ENCODE data around the gene SLC6A9.

SLC6A9 gene

GRCh38 chr1:43998000-43998378 is 33.3 kb downstream of the SLC6A9 start:
- no peak for DNase-seq

GRCh38 chr1:43997295-43997999 is 33.8 kb downstream of the SLC6A9 start:
- DNase-seq = no peak

DNA sequence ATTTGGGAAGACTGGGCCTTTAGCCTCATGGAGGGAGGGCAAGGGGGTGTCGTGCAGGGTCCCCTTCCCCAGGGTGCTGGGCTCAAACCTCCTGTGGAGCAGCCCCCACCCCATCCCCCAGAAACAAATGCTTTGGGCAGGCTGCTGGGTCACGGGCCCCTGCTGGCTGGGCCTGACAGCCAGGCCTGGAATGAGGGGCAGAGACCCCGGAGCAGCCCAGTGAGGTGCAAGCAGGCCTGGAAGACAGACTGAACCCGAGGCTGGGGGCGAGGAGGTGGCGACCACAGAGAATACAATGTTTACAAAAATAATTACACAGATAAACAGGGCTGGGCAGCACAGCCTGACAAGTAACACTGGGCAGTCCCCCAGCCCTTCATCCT is 34.5 kb downstream of the SLC6A9 start:
- no peak for DNase-seq

DNA sequence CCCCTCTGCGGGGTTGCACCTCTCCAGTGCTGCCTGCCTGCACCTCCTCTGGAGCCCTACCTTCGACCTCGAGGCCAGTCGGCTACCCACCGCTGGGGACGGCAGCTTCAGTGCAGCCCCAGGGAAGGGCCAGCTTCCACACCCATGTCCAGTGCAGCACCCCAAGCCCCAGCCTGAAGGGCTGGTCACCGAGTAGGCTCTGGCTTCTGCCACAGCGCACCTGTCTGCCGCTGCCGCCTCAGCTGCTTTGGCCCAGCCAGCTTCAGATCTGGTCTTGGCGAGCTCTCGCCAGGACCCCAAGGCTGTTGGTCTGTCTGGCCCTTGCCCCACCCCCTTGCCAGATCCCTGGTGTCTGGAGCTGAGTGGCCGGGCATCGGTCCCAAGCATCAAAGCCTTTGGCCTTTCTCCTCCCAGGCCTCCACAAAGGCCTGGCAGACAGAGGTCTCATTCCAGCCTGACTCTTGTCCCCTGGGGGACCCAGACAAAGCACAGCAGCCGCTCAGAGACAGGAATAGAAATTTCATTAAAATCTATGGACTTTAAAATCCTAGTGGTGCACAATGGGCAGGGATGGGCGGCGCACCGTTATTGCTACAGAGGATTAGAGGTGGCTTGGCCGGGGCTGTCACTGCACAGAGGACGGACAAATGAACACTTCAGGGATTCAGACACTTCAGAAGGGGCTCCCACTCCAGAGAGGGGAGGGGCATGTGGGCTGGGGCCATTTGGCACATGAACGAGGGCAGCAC is 35.1 kb downstream of the SLC6A9 start:
- DNase-seq = no peak

- DNase-seq = no peak
These were observed 36.2 kb downstream of the SLC6A9 start for GRCh38 chr1:43994794-43995790.

GRCh38 chr1:43994071-43994470 is 37.2 kb downstream of the SLC6A9 start:
- DNase-seq = no peak

- no peak for DNase-seq
These were observed 37.9 kb downstream of the SLC6A9 start for GRCh38 chr1:43993206-43993914.

- DNase-seq = no peak
These were observed 38.8 kb downstream of the SLC6A9 start for GRCh38 chr1:43992232-43992995.

DNA sequence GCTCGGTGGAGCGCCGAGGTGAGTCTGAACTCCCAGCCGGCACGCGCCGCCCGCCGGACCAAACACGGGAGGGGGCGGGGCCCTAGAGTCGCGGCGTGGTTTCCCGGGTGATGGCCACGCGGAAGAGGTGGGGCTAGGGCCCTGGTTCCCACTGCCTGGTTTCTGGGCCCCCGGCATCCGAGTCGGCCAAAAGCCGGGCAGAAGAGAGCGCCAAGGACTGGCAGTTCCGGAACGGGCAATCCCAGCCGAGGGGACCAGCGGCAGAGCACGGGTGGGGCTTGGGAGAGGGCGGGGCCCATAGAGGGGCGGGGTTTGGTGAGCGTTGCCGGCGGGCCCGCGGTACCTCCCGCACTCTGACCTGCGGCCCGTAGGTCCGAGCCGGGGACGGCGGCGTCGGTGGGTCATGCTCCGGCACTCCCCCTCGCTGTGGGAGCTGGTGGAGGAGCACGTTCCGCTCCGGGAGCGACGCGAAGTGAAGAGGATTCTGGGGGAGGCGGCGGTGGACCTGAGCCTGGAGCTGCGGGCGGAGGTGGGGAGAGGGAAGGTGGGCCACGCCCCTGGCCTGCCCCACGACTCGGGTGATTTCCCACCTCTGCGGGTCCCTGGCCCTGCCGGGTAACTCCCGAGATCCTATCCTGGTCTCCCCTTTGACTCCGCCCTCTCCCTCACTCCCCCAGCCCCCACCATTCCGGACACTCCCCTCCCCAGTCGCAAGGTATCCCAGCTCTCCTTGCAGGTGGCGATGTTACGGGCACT is 39.6 kb downstream of the SLC6A9 start, which contains the start of gene CCDC24:
CCDC24 (plus strand) TSS at position 124 of the 756 bp plus-strand sequence; CDS start at position 404, 280 bp downstream.
- DNase-seq = peak; percentile 56

- no peak for DNase-seq
These were observed 40.1 kb downstream of the SLC6A9 start for GRCh38 chr1:43991200-43991475.

DNA sequence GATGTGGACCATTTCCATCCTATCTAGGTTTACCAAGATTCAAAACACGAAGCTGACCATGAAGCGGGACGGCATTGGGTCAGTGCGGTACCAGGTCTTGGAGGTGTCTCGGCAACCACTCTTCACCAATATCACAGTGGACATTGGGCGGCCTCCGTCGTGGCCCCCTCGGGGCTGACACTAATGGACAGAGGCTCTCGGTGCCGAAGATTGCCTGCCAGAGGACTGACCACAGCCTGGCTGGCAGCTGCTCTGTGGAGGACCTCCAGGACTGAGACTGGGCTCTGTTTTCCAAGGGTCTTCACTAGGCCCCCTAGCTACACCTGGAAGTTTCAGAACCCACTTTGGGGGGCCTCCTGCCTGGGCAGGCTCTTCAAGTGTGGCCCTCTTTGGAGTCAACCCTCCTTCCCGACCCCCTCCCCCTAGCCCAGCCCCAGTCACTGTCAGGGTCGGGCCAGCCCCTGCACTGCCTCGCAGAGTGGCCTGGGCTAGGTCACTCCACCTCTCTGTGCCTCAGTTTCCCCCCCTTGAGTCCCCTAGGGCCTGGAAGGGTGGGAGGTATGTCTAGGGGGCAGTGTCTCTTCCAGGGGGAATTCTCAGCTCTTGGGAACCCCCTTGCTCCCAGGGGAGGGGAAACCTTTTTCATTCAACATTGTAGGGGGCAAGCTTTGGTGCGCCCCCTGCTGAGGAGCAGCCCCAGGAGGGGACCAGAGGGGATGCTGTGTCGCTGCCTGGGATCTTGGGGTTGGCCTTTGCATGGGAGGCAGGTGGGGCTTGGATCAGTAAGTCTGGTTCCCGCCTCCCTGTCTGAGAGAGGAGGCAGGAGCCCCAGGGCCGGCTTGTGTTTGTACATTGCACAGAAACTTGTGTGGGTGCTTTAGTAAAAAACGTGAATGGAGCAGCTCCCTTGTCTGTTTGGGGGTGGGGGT is 40.7 kb downstream of the SLC6A9 start:
- no peak for DNase-seq

DNA sequence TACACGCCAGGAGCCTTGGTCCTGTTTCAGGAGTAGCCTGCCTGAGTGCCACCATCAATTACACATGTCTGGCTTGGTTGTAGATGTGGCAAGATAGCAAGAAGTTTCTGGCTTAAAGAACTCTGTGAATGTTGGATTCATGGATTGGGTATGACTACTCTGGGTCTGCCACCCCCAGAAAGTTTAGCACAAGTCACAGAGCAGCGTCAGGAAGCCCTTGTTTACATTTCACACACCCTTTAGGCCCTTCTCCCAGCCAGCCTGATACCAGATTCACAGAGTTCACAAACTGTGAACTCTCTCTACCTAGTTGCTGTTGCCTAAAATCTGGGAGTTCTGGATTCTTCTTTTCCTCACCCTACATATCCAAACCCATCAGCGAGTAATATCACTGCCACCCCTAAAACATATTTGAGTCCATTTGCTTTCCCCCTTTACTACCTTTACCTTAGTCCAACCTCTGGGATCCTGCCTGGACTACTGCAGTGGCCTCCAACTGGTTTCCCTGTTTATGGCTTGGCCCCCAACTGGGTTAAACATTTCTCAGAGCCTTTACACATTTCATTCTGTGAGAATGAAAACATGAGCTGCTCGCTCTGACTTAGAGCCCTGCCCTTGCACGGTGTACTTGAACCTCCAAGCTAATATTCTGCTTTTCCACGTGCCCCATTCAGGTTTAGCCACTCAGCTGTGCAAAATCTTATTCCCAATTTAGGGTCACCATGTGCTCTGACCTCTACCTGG is 43.9 kb downstream of the SLC6A9 start:
- no peak for DNase-seq

GRCh38 chr1:43986712-43987111 is 44.5 kb downstream of the SLC6A9 start:
- DNase-seq = no peak

DNA sequence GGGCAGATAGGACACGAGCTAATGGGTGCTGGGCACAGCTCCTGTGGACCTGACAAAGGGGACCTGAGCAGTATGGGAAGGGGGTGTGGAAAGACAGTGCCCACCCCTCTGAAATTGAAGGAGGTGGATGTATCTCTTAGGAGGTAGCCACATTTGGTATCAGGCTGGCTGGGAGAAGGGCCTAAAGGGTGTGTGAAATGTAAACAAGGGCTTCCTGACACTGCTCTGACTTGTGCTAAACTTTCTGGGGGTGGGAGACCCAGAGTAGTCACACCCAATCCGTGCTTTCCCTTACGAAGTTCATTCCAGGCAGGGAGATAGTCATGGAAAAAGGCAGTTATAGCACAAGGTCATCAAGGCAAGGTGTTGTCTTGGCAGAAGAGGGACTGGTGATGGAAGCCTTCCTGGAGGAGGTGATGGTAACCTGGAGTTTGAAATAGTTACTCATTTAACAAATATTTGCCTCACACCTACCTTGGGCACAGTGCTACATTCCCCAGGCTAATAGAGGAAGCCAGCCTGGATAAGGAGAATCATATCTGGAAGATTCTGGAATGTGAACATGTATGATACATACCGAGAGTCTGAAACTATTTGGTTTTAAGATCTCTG is 45.2 kb downstream of the SLC6A9 start:
- no peak for DNase-seq

DNA sequence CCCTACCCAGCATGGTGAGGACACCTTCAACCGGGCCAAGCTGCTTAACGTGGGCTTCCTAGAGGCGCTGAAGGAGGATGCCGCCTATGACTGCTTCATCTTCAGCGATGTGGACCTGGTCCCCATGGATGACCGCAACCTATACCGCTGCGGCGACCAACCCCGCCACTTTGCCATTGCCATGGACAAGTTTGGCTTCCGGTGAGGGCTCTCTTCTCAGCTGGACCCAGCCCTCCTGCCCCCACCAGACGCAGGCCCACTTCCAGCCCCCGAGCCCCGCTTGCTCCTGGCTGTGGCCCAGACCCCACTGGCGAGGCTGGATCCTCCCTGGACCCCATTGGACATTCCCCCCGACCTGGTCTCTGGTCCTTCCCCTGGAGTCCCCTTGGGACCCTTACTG is 46.4 kb downstream of the SLC6A9 start:
- DNase-seq = no peak

DNA sequence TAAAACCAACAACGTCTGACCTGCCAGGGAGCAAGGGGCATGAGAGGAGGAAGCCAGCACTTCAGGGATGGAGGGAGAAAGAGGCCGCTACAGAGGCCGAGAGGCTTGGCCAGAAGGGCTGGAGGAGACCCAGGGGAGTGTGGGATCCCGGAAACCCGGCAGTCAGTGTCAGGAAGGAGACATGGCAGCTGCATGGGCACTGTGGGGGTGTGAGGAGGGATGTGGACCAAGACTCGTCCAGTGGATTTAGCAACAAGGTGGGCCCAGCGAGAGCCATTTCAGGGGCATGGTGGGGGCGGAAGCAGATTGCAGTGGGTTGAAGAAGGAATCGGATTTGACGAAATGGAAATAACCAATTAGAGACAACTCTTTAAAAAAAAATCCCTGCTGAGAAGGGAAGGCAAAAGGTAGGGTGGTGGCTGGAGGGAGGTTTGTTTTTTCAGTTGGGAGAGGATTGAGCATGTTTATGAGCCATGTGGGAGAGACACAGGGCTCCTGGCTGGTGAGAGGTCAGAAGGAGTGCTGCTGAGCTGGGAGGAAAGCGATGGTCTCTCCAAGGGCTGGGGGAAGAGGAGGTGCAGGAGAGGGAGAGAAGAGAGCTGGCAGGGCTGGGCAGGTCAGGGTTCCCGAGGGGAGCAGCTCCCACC is 47.9 kb downstream of the SLC6A9 start:
- no peak for DNase-seq

- no peak for DNase-seq
These were observed 48.5 kb downstream of the SLC6A9 start for GRCh38 chr1:43982808-43983207.

DNA sequence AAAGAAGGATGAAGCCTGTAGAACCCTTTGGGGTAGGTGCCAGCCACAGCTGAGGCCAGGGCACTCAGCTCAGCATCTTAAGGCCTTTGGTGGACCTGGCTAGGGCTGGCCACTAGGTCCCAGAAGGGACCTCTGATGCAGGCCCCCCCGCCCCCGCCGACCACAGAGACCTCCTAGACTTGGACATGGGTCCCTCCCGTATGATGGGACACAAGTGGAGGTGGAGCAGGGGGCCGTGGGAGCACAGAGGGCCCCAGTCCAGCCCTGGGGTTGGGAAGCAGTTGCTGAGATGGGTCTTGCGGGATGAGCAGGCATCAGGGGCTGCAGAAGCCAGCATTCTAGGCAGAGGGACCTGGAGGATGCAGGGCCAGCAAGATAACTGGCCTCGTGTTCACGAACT is 49.0 kb downstream of the SLC6A9 start:
- no peak for DNase-seq

Data from kidney glomerular epithelial cell (primary cell).